ENCODE results near the gene PALD1.

Gene PALD1

DNA sequence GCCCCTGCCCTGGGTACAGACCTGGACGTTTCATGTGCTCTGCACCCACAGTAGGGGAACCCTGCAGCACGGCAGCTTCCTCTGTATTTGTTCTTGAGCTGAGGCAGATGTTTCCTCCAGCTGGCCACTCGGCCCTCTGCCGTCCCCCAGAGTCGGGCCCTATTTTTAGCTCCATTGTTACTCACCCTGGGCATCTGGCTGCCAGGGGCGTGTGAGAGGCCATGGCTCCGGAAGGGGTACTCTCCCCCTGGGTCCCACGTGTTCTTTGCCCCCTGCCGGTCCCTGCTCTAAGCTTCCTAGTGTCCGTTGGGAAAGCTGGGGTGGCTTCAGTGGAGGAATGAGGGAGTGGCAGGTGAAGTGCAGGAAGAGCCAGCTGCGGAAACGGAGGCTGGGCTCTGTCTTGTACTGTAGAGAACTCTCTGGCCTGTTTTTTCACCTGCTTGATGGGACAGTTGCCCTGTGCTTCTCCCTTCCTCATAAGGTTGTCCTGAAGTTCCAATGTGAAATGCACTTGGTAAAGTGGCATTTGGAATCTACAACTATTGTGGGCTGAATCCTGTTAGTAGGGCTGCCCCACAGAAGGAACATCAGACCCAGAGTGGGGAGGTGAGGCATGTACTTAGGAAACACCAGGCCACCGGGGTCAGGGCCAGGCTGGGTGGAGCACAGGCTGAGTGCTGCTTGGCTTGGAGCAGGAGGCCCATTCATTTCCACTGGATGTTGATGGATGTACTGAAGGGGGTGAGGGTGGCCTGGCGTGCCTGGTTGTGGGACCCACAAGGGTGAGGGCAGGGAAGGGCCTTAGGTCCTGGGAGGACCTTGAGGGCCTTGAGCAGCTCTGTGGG, 30.6 kb downstream of the PALD1 start:
- peak; percentile 71 for DNase-seq

DNA sequence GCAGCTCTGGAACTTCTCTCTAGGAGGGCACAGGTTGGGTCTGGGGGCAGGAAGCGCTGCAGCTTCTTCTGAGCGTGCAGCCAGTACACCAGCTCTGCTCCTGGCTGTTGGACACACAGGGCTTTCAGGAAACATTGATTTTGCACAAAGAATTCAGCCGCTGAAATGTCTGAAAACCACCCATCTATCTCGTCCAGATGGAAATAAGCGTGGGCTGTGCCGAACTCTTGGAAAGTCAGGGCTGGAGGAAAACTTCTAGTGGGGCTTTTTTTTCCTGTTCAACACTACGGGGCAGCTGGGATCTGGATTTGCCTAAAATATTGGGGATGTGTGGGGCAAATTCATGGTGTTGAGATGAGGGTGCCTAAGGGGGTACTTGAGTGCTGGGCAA, 31.2 kb downstream of the PALD1 start:
- DNase-seq, result no peak

DNA sequence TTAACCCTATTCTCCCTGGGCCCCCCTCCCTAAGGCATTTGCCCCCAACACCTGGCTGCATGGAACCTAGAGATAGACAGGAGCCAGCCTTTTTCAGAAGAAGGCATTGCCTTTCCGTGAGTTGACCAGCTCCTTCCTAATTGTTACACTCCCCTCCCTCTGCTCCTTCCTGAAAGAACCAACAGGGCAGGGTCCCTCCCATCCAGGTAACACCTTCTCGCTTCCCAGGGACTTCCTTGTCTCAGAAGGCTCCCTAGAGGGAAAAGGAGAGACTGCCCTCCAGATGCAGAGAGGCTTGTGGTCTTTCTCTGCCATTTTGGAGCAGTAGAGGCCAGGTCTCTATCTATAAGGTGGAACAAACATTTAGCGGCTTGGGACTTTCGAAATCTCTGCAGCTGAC, 31.9 kb downstream of the PALD1 start:
- no peak for DNase-seq

DNA sequence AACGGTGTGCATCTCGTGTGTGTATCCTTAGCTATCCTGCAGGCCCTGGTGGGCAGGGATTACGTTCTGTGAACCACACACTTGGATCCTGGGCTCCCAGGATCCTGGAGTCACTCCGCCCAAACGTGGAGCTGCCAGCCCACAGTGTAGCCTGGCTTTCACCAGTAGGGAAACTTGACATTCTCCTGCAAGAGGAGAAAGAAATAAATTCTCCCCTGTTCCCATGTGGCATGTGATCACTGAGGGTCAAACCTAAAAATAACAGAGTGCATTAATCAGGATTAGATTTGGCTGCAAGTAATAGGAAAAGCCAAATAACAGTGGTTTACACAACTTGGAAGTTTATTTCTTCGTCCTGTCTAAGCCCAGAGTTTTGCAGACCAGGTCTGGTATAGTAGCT, 32.3 kb downstream of the PALD1 start:
- DNase-seq, result no peak

DNA sequence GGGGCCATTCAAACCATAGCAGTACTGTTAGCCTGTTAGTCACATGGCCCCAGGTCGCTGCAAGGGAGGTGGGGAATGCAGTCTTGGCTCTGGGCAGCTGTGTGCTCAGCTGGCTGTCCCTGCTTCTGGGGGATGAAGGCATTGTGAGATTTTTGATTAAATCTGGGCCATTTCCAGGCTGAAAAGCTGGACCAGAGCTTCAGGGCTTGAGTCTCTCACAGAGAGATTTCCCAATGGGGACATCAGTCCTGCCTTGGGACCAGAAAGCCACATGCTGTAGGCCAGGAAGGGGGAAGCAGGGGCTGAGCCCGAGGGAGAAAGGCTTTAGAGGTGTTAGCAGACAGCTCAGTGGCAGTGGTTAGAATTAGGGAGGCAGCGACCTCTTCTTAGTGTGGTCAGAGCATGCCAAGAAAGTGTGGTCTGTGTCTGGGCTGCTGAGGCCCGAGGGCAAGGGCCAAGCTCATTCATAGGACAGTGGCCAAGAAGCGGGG, 33.6 kb downstream of the PALD1 start:
- DNase-seq, result peak; percentile 52

DNA sequence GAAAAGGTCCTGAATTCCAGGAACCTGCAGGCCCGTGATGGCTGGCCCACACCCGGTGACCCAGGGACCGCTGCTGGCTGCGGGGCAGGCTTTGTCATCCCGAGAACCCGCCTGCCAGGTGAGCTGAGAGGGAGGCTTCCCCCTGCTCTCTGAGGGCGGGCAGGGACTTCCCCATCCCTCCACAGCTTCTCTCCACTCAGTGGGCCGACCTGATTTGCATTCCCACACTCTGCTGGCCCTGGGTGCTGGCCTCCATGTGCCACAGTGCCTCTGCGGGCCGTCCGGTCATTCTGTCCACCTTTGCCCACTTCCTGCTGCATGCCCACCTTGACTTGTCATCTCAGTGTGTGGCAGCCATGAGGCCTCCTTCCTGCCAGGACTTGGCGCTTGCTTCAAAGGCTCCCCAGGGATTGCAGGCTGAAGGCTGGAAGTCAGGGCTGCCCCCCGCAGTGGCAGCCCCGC, 35.3 kb downstream of the PALD1 start:
- no peak for DNase-seq

DNA sequence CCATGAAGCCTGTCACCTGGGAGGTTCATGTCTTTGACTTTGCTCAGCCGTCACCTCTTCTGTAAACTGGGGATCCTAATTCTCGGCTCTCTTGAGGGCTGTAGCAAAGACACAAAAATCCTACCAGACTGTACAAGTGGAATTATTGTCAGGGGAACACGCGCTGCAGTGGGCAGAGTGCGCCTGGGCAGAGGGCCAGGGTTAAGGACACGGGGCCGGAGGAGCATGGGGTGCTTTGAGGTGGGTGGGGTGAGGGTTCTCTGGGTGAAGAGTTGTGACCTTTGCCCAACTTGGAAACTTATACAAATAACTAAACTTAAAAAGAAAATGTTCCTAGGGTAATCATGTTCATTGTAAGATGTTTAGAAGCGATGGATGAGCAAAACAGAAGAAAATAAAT, 36.0 kb downstream of the PALD1 start:
- DNase-seq, result no peak

DNA sequence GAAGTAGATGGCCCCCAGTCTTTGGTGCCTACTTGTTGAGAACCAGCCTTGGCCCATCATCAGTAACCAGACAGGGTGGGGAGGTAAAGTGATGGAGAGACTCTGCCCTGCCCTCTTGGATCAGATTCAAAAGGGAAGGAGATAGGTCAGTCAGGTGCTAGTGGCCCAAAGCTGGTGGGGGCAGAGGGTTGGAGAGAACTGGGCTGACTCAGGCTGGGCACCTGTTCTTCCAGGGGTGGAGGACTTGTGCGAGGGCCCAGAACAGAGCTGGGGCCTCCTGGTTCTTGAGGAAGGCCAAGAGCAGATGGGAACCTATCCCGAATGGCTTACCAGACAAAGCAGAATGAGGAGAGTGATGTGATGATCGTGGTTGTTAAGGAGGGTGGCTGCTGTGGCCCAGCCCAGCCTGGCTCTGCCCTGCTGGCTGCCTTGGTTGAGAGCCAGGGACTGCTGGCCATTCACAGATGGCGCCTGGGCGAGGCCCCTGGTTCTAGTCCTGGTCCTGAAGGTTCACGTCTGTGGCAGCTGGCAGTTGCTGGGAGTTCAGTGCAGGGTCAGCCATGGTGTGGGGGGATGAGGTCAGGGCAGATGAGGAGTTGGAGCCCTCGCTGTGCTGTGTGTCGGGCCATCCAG, 36.6 kb downstream of the PALD1 start:
- no peak for DNase-seq

DNA sequence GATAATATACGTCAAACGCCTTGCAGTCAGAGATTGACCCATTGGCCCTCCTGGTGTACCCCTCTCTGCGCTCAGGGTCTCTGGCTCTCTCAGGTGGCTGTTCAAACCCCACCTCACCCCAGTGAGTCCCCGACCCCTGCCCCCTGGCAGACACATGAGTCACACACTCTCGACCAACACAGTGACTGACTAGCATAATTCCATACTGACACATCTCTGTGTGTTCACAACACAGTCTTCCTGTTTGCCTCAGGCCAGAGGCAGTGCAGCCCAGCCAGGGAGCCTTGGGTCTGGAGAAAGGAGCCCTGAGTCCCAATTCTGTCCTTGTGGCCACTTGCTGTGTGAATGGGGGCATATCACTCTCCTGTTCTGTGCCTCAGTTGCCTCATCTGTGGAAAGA, 40.1 kb downstream of the PALD1 start:
- DNase-seq, result no peak

DNA sequence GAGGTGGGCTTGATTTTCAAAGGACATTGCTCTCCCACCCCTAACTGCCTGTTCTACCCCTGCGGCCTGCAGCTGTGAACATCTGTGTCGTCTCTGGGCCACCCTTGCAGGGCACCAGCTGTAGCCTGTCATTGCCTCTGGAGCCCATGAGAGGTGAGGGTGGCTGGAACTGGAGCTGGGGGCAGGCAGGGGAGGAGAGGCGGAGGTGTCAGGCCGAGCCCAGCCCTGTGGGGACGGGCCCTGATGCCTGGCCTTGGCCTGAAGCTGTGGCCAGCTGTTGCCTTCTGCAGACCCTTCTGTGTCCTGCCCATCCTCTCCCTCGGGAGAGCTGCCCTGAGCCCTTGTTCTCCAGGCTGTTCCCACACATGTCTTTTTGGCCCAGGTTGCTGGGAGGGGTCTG, 44.5 kb downstream of the PALD1 start:
- DNase-seq, result no peak

DNA sequence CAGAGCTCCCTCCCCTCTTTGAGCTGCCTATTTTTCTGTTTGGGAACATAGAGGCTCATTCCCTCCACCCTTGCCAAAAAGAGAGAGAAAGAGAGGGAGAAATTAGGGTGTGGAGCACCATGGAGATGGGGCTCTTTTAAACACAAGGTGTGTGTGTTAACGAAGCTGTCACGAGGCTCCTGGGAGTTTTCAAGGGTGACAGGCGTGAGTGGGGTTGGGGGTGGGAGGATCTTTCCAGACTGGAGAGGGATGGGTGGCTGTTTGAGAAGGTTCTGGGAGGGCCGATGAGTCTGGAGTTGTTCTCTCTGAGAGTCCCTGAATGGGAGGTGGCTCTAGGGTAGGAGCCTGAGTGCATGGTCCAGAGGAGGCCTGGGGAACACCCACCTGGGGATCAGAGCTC, 45.0 kb downstream of the PALD1 start:
- DNase-seq, result no peak

DNA sequence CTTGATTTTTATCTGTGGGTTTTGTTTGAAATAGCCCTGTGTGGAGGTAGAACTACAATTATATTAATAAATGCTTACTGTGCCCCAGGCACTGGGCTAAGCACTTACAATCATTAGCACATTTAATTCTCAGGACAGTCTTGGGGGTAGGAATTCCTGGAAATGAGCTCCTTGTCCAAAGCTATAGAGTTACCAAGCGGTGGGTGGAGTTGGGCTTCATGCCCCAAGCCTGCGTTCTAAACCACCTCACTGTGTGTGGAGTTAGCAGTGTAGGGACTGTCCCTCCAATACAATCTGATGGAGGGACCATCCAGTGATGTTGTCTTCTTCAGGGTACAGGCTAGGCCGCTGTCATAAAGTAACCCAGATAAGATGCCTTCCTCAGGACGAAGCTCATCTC, 49.7 kb downstream of the PALD1 start:
- no peak for DNase-seq

DNA sequence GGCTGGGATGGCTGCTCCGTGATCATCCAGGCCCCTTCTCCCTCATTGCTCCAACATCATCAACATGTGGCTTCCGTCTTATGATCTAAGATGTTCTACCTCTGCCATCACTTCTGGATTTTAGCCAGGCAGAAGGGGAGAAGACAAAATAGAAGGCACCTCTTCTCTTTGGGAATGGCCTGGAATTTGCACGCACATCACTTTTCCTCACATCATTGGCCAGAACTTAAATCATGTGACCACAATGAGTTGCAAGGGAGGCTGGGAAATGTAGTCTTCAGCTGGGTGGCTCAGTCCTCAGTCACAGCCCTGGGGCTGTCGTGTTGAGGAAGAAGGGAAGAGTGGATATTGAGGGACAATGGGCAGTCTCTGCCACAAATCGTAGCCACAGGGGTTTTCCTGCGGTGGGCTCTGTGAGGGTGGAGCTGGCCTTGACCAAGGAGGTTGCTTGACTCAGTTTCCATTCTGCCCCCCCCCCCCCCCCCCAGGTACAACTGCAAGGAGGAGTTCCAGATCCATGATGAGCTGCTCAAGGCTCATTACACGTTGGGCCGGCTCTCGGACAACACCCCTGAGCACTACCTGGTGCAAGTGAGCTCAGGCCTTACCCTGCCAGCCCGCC, 50.3 kb downstream of the PALD1 start:
- no peak for DNase-seq

DNA sequence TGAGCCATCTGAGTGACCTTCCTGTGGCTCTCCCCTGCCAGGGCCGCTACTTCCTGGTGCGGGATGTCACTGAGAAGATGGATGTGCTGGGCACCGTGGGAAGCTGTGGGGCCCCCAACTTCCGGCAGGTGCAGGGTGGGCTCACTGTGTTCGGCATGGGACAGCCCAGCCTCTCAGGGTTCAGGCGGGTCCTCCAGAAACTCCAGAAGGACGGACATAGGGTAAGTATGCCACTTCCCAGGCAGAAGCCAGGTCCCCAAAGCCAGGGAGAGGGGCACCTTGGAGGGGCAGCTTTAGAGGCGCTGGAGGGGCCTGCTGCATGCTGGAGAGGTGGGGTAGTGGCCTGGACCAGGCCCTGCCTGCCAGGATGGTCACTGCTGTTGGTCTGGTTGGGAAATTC, 51.3 kb downstream of the PALD1 start:
- DNase-seq, result no peak

DNA sequence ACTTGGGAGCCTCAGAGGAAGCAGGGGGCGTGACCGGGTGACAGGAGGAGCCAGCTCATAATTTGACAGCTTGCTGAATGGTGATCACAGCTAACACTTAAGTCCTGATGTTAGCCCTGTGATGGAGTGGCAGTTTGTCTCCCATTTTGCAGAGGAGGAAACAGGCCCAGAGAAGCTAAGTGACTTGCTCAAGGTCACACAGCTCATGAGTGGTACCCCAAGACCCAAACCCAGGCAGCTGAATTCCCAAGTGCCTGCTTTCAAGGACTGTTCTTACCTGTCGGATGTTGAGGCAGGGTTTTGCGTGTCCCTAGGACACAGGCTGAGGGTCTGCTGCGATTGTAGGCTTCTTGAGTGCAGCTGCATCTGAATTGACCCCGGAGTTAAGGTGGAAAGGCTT, 51.7 kb downstream of the PALD1 start:
- no peak for DNase-seq

DNA sequence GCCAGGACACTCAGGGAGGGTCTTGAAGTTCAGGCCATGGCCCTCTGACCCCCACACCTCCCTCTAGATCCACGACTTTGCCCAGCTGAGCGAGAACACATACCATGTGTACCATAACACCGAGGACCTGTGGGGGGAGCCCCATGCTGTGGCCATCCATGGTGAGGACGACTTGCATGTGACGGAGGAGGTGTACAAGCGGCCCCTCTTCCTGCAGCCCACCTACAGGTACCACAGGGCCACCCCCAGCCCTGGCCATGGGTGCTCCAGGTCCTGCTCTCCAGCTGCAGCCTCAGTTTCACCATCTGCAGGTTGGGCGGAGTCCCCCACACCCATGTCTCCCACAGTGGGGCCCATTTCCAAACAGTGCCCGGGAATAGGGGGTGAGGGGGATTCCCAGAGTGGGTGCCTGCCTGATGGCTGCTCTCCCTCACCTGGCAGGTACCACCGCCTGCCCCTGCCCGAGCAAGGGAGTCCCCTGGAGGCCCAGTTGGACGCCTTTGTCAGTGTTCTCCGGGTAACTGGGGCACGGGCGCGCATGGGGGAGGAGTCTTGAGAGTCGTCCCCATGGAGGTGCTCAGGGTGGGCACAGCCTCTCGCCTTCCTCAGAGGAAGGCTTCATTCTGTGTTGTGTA, 54.1 kb downstream of the PALD1 start:
- no peak for DNase-seq

DNA sequence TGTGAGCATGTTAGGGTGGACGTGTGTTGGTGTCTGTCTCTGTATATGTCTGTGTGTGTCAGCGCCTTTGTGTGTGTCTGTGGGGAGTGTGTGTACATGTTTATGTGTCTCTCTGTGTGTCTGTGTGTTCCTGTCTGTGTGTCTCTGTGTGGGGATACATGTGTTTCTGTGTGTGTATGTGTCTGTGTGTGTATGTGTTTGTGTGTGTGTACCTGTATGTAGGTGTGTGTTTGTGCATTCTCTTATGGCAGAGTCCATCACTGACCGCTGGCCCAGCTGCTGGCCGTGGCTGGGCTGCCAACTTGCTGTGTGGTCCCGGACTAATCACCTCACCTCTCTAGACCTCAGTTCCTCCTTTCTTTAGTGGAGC, 54.6 kb downstream of the PALD1 start:
- no peak for DNase-seq

DNA sequence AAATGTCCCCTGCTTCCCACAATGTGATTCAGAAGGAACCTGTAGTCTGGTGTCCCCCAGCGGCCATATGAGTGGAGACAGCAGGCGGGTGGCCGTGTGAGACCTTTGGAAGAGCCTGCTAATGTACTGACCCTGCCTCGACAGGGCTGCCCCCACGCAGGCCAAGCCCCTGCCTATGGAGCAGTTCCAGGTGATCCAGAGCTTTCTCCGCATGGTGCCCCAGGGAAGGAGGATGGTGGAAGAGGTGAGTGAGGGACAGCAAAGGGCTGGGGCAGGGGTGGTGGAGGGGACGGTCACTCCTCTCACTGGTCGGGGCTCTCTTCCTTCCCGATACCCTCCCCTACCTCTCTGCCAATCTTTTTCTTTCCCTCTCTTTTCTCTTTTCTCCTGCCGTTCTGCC, 55.7 kb downstream of the PALD1 start:
- DNase-seq, result no peak

DNA sequence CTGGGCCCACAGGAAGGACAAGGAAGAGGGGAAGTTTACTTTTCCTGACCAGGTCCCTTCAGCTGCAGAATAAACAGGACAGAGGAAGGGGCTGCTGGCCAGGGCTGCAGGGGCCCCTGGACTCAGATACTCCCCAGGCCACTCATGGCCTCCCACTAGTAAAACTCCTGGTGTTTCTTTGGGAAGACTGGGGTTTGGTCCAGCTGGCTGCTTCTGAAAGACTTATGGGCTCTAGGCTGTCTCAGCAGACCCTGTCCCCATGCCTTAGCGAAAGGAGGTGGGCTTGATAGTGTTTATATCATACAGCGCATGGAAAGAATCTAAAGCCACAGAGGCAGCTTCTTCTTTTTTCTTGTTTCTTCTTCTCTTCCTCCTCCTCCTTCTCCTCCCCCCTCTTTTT, 56.4 kb downstream of the PALD1 start:
- no peak for DNase-seq

DNA sequence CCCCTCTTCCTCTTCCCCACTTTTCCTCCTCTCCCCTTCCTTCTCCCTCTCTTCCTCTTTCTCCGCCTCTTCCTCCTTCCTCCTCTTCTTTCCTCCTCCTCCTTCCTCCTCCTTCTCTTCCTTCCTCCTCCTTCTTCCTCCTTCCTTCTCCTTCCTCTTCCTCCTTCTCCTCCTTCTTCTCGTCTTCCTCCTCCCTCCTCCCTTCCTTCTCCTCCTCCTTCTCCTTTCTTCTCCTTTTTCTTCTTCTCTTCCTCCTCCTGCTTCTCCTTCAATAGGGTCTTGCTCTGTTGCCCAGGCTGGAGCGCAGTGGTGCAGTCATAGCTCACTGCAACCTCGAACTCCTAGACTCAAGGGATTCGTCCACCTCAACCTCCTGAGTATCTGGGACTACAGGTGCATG, 56.9 kb downstream of the PALD1 start:
- DNase-seq, result no peak

DNA sequence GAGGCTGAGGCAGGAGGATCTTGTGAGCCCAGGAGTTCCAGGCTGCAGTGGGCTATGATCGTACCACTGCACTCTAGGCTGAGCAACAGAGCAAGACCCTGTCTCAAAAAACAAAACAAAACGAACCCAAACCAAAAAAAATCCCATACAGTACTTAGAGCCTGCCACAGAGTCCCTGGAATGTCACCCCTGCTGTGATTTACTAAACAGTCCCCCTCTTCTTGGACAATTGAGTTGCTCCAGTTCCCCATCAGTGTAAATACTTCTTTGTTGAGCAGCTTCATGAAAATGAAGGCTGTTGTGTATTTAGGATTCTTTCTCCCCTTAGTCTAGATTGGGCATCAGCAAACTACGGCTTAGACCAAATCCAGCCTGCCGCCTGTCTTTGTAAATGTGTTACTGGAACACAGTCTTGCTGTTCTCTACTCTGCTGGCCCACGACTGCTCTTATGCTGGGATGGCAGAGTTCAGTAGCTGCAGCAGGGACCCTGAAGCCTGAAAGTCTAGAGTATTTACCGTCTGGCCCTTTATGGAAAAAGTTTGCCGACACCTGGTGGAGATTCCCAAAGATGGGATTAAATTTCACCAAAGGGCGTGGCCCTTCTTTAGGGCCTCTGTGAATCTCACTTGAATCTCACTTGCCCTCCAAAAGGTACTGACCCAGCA, 57.8 kb downstream of the PALD1 start:
- DNase-seq, result no peak

DNA sequence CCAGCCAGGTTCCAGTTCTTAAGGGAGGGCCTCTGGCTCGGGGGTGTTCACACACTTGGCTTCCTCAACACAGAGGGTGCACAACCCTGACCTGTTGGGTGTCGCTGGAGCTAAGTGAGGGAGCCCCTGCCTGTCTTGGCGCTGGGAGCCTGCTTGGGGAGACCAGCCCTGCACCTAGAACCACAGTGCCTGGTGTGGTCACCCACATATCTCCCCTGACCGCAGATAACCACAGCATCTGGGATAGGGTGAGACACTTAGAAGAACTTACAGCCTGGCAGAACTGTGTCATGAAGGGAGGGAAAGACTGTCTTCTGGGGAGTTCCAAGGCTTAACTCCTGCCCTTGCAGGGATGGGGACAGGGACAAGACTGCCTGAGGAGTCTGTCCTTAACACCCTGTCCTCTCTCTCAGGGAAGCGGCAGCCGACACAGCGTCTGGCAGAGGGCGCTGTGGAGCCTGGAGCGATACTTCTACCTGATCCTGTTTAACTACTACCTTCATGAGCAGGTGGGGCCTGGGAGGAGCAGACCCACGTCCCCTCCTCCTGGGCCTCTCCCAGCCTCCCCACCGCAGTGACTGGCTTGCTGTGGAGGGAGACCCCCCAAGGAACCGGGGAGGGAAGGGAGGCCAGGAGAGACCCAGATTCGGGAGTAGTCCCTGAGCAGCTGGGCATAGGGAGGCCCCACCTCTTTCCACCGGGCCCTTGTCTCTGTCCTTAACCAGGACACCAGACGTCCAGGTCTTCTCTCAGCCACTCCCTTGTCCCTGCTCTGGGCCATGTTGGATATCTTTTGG, 59.0 kb downstream of the PALD1 start:
- no peak for DNase-seq

Data from MV-4-11 (cell line).